Measurements from ENCODE around the gene CCN6.

- TF ChIP-seq NFRKB (IDR thresholded peaks at IDR 0.05) (no peak), TARDBP (IDR thresholded peaks at IDR 0.05) (no peak), FOXM1 (IDR thresholded peaks at IDR 0.05; ENCODE audit: borderline replicate concordance) (no peak), BHLHE40 (IDR thresholded peaks at IDR 0.05; ENCODE audit: borderline replicate concordance) (no peak), ARNT (IDR thresholded peaks at IDR 0.05) (no peak), CTBP1 (IDR thresholded peaks at IDR 0.05; ENCODE audit: borderline replicate concordance) (no peak), FOXA1 (IDR thresholded peaks at IDR 0.05) (no peak), ELF4 (IDR thresholded peaks at IDR 0.05) (no peak), SP1 (IDR thresholded peaks at IDR 0.05) (no peak), ZNF384 (IDR thresholded peaks at IDR 0.05) (no peak)
Measured at GRCh38 chr6:112113918-112114317, 60.0 kb downstream of the CCN6 start.

All from HEK293T (cell line).